GM23248 (cell line): ENCODE data around the gene CDH8. TPM values are rescaled to one million over a fixed set of nuclear protein-coding genes. Genes with fewer than 3 reads are reported as not detected.
A peak's percentile ranks its signal among the peaks of the same experiment; 100 is the strongest.

ENCODE experiments used
- DNase-seq: peaks from one replicate; pipeline ENCODE4 v3.0.0-alpha.2; 2015
- H2AFZ ChIP-seq: fragments of 200-600 bp; sonication (generic); 2 replicates; pipeline ENCODE4 v1.6.1; 2016; ENCODE audit warnings: antibody characterized with exemption
- H3F3A ChIP-seq: fragments of 200-600 bp; sonication (generic); 2 replicates; pipeline ENCODE4 v1.6.1; 2016; ENCODE audit warnings: mild to moderate bottlenecking, antibody characterized with exemption, mixed run types; ENCODE audit not compliant: insufficient read depth
- H3K27ac ChIP-seq: fragments of 200-600 bp; sonication (generic); 2 replicates; pipeline ENCODE4 v1.5.1; 2016; ENCODE audit warnings: mild to moderate bottlenecking
- H3K27me3 ChIP-seq: fragments of 200-600 bp; sonication (generic); replicated peaks from 2 replicates; pipeline ENCODE4 v1.6.1; 2016; ENCODE audit warnings: mild to moderate bottlenecking; ENCODE audit not compliant: insufficient read depth
- H3K36me3 ChIP-seq: fragments of 200-600 bp; sonication (generic); 2 replicates; pipeline ENCODE4 v1.6.1; 2016; ENCODE audit warnings: low read depth, mild to moderate bottlenecking
- H3K4me1 ChIP-seq: fragments of 200-600 bp; sonication (generic); 2 replicates; pipeline ENCODE4 v1.6.1; 2016; ENCODE audit warnings: mild to moderate bottlenecking; ENCODE audit not compliant: insufficient read depth
- H3K4me2 ChIP-seq: fragments of 200-600 bp; sonication (generic); one replicate; pipeline ENCODE4 v1.6.1; 2016; ENCODE audit warnings: mild to moderate bottlenecking; ENCODE audit not compliant: unreplicated experiment
- H3K4me3 ChIP-seq: fragments of 200-600 bp; sonication (generic); 2 replicates; pipeline ENCODE4 v1.5.1; 2016; ENCODE audit warnings: mild to moderate bottlenecking
- H3K79me2 ChIP-seq: fragments of 200-600 bp; sonication (generic); 2 replicates; pipeline ENCODE4 v1.6.1; 2016; ENCODE audit warnings: mild to moderate bottlenecking; ENCODE audit not compliant: insufficient read depth
- H3K9ac ChIP-seq: fragments of 200-600 bp; sonication (generic); 2 replicates; pipeline ENCODE4 v1.6.1; 2016; ENCODE audit warnings: mild to moderate bottlenecking
- H3K9me2 ChIP-seq: fragments of 200-600 bp; sonication (generic); 2 replicates; pipeline ENCODE4 v1.6.1; 2016; ENCODE audit warnings: mixed run types, mild to moderate bottlenecking, moderate library complexity; ENCODE audit not compliant: insufficient read depth
- H3K9me3 ChIP-seq: fragments of 200-600 bp; sonication (generic); one replicate; pipeline ENCODE4 v1.6.1; 2017; ENCODE audit warnings: low read depth
- H4K20me1 ChIP-seq: fragments of 200-600 bp; sonication (generic); 2 replicates; pipeline ENCODE4 v1.6.0; 2016; ENCODE audit not compliant: insufficient read depth
- EZH2 ChIP-seq: fragments of 200-600 bp; sonication (generic); IDR thresholded peaks from 2 replicates; pipeline ENCODE4 v1.6.1; 2018; ENCODE audit warnings: antibody characterized with exemption, mild to moderate bottlenecking; ENCODE audit not compliant: insufficient read depth, poor library complexity, severe bottlenecking
- EZH2phosphoT487 ChIP-seq: fragments of 200-600 bp; sonication (generic); IDR thresholded peaks from 2 replicates; pipeline ENCODE4 v1.6.1; 2018; ENCODE audit warnings: antibody characterized with exemption, moderate library complexity, mild to moderate bottlenecking, low read depth; ENCODE audit not compliant: insufficient read depth
- WGBS, 2 experiments: methylation state at CpG; one replicate each; pipeline ENCODE4 v1.1.6; 2015 to 2017; ENCODE audit warnings: low lambda C conversion rate in 2 of 2, low coverage in 1 of 2; ENCODE audit errors: missing lambda C conversion rate in 2 of 2; 5-methylcytosine and 5-hydroxymethylcytosine counted together
- in situ Hi-C: fragments of 300-500 bp; cut with MboI; formaldehyde crosslinking; loops from 2 replicates; pipeline ENCODE4 v1.15.0; 2020
- polyA plus RNA-seq: library from polyadenylated mRNA; unstranded; fragments of >200 nt; fragmentation: Nextera tagmentation; extraction: Ambion mirVana; gene quantifications from 2 replicates; pipeline ENCODE4 v1.2.1, GENCODE V29; 2016
- total RNA-seq: library from RNA; depleted of rRNA; stranded (reverse); fragments of >200 nt; shearing (Covaris generic); gene quantifications from 2 replicates; pipeline ENCODE4 v1.2.3, GENCODE V29; 2014

Gene CDH8
- total and polyA plus RNA-seq, 2 experiments from 2014 or later = not detected

GRCh38 chr16:62068747-62069146, 32.5 kb upstream of the CDH8 start:
- no peaks in the 10 kb centered on the region for H3K79me2 ChIP-seq
- no peak overlapping the region for H3K9ac ChIP-seq
- WGBS, 2 experiments = 33 to 50% methylated on average over 1 of the region's 1 CpG
- H3K4me3 ChIP-seq = no peak overlapping the region
- H4K20me1 ChIP-seq = no peaks in the 10 kb centered on the region
- in situ Hi-C loops = no loop called here
- H3K36me3 ChIP-seq = no peaks in the 10 kb centered on the region
- H3F3A ChIP-seq = no peaks in the 10 kb centered on the region
- peak; percentile 0 for DNase-seq
- no peak overlapping the region for H3K4me2 ChIP-seq
- TF ChIP-seq EZH2phosphoT487 (no peak), EZH2 (no peak)
- no peaks in the 10 kb centered on the region for H3K4me1 ChIP-seq
- no peaks in the 10 kb centered on the region for H3K9me3 ChIP-seq
- no peaks in the 10 kb centered on the region for H3K27me3 ChIP-seq
- H2AFZ ChIP-seq = no peak overlapping the region
- H3K27ac ChIP-seq = no peak overlapping the region
- no peaks in the 10 kb centered on the region for H3K9me2 ChIP-seq

- TF ChIP-seq EZH2phosphoT487 (no peak), EZH2 (no peak)
- H3K4me3 ChIP-seq = no peak overlapping the region
- DNase-seq = no peak
Measured at GRCh38 chr16:62067981-62068380, 31.7 kb upstream of the CDH8 start.

DNA sequence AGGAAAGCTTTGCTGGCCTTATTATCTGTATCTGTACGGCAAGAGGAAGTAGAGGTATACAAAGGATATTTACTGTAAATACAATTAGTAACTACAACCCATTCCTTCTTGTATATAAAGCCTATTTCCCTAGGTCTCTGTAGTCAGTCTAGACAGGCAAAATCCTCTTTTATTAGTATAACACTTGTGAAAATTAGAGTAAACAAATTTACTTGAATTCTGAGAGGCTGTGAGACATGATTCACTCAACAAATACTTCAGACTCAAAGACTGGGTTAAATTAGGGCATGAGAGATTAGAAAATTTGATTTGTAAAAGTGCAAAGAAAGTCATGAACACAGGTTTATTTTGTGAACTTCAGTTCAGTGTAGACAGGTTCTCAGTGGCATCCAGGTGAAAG, 30.9 kb upstream of the CDH8 start:
- in situ Hi-C loops = no loop called here
- no peak for DNase-seq

More at GRCh38 chr16:62067981-62068380, 31.7 kb upstream of the CDH8 start:
- in situ Hi-C loops = no loop called here
- H4K20me1 ChIP-seq = no peaks in the 10 kb centered on the region
- no peak overlapping the region for H2AFZ ChIP-seq
- no peaks in the 10 kb centered on the region for H3F3A ChIP-seq
- H3K9me2 ChIP-seq = no peaks in the 10 kb centered on the region
- H3K9me3 ChIP-seq = no peaks in the 10 kb centered on the region
- WGBS, 2 experiments = 0 to 2% methylated on average over 1 of the region's 1 CpG
- H3K27ac ChIP-seq = no peak overlapping the region
- H3K4me2 ChIP-seq = no peak overlapping the region
- H3K9ac ChIP-seq = no peak overlapping the region
- H3K27me3 ChIP-seq = no peaks in the 10 kb centered on the region
- no peaks in the 10 kb centered on the region for H3K4me1 ChIP-seq
- no peaks in the 10 kb centered on the region for H3K79me2 ChIP-seq
- H3K36me3 ChIP-seq = no peaks in the 10 kb centered on the region

GRCh38 chr16:62066747-62067146, 30.5 kb upstream of the CDH8 start:
- H2AFZ ChIP-seq = no peak overlapping the region
- H3K36me3 ChIP-seq = no peaks in the 10 kb centered on the region
- no peak overlapping the region for H3K4me2 ChIP-seq
- no peaks in the 10 kb centered on the region for H3K4me1 ChIP-seq
- H3K4me3 ChIP-seq = no peak overlapping the region
- no peaks in the 10 kb centered on the region for H3K27me3 ChIP-seq
- no peaks in the 10 kb centered on the region for H4K20me1 ChIP-seq
- no peaks in the 10 kb centered on the region for H3K9me2 ChIP-seq
- in situ Hi-C loops = no loop called here
- no peak for DNase-seq
- no peaks in the 10 kb centered on the region for H3K9me3 ChIP-seq
- WGBS, 2 experiments = 56 to 62% methylated on average over 5 of the region's 5 CpGs
- H3K9ac ChIP-seq = no peak overlapping the region
- H3F3A ChIP-seq = no peaks in the 10 kb centered on the region
- H3K27ac ChIP-seq = no peak overlapping the region
- no peak for TF ChIP-seq EZH2
- no peak for TF ChIP-seq EZH2phosphoT487
- H3K79me2 ChIP-seq = no peaks in the 10 kb centered on the region

More for the DNA sequence above, 30.9 kb upstream of the CDH8 start:
- Histone ChIP-seq H3K4me3 (no peak overlapping the region), H3K4me1 (no peaks in the 10 kb centered on the region), H4K20me1 (no peaks in the 10 kb centered on the region), H3K27me3 (no peaks in the 10 kb centered on the region), H3F3A (no peaks in the 10 kb centered on the region), H3K79me2 (no peaks in the 10 kb centered on the region), H2AFZ (no peak overlapping the region), H3K9me3 (no peaks in the 10 kb centered on the region), H3K9ac (no peak overlapping the region), H3K36me3 (no peaks in the 10 kb centered on the region), H3K4me2 (no peak overlapping the region), H3K27ac (no peak overlapping the region), H3K9me2 (no peaks in the 10 kb centered on the region)
- TF ChIP-seq EZH2 (no peak), EZH2phosphoT487 (no peak)
- WGBS, 2 experiments = 6 to 19% methylated on average over 1 of the region's 1 CpG

- no peak overlapping the region for H3K4me3 ChIP-seq
- H3K4me2 ChIP-seq = no peak overlapping the region
- no peak overlapping the region for H2AFZ ChIP-seq
- H3K9me3 ChIP-seq = no peaks in the 10 kb centered on the region
- H3K9ac ChIP-seq = no peak overlapping the region
- no peaks in the 10 kb centered on the region for H3K79me2 ChIP-seq
- in situ Hi-C loops = no loop called here
- DNase-seq = no peak
- no peaks in the 10 kb centered on the region for H3K27me3 ChIP-seq
- no peaks in the 10 kb centered on the region for H3K4me1 ChIP-seq
- TF ChIP-seq EZH2phosphoT487 = no peak
- no peak for TF ChIP-seq EZH2
- H3K27ac ChIP-seq = no peak overlapping the region
- H3F3A ChIP-seq = no peaks in the 10 kb centered on the region
- WGBS, 2 experiments = 10 to 13% methylated on average over 5 of the region's 5 CpGs
- H3K36me3 ChIP-seq = no peaks in the 10 kb centered on the region
- no peaks in the 10 kb centered on the region for H3K9me2 ChIP-seq
- H4K20me1 ChIP-seq = no peaks in the 10 kb centered on the region
Measured at GRCh38 chr16:62064173-62064572, 27.9 kb upstream of the CDH8 start.
